Measurements from ENCODE around the gene TUBA8.
"Not testable (repeated sequence)": the region's sequence is repeated elsewhere in the genome, so short reads cannot be mapped to it uniquely, and the experiment has no call there.

TUBA8 gene

GRCh38 chr22:18106550-18107341, 3.9 kb upstream of the TUBA8 start:
- not testable (repeated sequence) for DNase-seq

DNA sequence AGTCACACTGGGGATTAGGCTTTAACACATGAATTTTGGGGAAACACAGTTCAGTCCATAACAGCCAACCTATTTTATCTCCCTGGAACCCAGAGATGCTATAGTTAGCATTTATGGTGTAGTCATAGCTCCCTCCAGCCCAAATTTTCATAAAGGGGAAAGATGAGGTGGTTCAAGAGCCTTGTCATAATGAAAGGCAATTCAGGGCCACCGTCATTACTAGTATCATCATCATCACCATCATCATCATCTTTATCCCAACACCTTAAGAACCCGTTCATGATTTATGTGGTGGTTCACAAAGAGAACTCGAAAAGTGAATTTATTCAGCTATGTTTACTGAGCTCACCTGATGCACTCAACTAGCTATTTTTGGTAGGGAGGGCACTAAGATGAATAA, 2.4 kb upstream of the TUBA8 start:
- no peak for DNase-seq

DNA sequence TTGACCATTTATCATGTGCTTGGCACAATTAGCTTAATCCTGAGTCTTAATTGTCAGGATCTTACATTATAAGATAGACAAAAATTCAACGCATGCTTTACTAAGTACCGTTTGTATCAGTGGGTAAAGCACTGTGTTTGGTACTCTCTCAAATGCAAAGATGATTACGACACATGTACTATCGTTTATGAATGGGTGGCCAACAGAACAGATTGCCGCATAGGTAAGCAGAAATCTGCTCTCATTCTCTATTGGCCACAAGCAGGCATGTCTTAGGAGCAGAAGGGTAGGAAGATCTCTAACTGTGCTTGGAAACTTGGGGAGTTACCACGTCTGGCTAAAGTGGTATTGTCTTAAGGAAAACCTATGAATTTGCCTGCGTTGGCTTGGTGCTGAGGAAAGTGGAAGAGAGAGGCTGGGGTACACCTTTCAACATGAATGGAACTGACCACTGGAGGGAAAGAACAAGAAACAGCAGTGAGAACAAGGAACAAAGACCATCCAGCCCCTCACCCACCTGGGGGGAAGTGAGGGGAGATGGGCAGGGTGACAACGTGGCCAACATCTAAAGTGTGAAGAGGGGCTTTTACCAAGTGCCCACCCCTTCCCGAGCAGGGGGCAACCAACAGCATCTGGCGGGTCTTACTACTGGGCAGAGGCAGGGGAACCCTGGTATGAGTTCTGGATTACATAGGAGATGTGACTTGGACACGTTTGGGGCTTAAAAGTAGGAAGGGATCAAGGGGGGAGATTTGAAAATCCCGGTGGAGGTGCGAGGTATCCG, 1.0 kb upstream of the TUBA8 start:
- DNase-seq = no peak

GRCh38 chr22:18110954-18111758, 547 bp downstream of the TUBA8 start:
- no peak for DNase-seq

GRCh38 chr22:18111759-18112330, 1.2 kb downstream of the TUBA8 start:
- no peak for DNase-seq

DNA sequence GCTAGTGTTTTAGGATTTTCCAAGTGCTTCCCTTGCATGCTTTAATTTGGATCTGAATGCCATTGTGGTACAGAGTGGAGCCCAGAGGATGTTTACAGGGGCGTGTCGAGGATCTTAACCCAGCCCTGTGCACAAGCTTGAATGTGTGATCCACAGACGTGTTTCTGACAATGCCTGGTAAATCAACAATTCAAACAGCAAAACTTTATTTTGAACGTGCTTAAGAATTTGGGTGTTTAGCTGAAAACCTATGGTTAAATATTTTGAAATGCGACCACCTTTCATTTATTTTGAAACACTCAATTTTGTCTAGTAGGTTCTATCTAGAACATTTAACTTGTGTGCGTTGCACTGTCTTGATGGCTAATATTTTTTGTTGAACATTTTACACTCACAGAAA, 1.8 kb downstream of the TUBA8 start:
- no peak for DNase-seq

GRCh38 chr22:18113680-18114394, 3.2 kb downstream of the TUBA8 start:
- DNase-seq = no peak

DNA sequence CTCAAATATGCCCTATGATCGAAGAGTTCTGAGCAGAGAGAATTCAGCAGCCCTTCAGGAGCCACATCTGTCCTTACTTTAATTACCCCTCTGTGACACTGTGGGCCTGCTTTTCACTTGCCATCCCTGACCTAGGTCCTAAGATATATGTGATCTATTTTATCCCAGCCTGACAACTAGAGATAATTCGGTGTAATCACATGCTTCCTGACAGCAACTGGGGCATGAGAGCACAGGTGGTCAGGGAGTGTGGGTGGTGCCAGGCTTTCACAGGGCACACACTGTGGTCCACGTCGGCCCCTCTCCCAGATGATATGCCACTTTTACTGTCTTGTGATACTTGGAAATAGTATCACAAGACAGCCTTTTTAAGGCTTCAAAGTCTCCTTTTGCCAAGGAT, 3.9 kb downstream of the TUBA8 start:
- no peak for DNase-seq

GRCh38 chr22:18114976-18115652, 4.5 kb downstream of the TUBA8 start:
- DNase-seq = no peak

DNA sequence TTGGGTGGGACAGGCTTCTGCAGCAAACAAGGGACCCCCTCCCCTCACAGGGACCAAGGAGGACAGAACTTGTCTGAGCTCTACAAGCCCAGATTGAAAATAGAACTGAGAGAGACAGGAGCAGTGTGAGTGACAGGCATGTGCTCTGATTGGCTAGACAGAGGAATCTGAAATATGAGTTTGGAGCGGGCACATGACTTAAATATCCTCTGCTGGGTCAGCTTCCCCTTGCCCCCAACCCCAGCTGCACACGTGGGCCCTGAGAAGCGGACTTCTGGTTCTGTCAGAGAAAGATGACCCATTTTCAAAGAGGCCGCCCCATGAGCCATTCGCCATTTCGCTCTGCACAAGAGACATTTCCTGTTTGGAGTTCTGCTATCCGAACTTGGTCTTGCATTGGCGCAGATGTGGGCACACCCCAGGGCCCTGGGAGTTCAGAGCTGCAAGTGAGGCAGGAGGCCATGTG, 5.3 kb downstream of the TUBA8 start:
- peak in 1 of 2 donors; percentile 13 for DNase-seq

- DNase-seq = no peak
Measured at GRCh38 chr22:18116634-18117033, 6.0 kb downstream of the TUBA8 start.

- DNase-seq = no peak
Measured at GRCh38 chr22:18118345-18118915, 7.8 kb downstream of the TUBA8 start.

- peak; percentile 12 to 34 for DNase-seq
Measured at GRCh38 chr22:18119409-18120110, 9.0 kb downstream of the TUBA8 start.

GRCh38 chr22:18120857-18121256, 10.2 kb downstream of the TUBA8 start:
- DNase-seq = no peak

- peak in 1 of 2 donors; percentile 49 for DNase-seq
Measured at GRCh38 chr22:18121506-18121905, 10.9 kb downstream of the TUBA8 start.

GRCh38 chr22:18121954-18122554, 11.4 kb downstream of the TUBA8 start:
- peak in 1 of 2 donors; percentile 12 for DNase-seq

- DNase-seq = not testable (repeated sequence)
Measured at GRCh38 chr22:18123476-18124025, 12.9 kb downstream of the TUBA8 start.

GRCh38 chr22:18126606-18127005, 16.0 kb downstream of the TUBA8 start:
- no peak for DNase-seq

GRCh38 chr22:18130018-18130417, 19.4 kb downstream of the TUBA8 start:
- peak; percentile 43 to 47 for DNase-seq
